Measurements from ENCODE around the gene CD6.

CD6 gene

DNA sequence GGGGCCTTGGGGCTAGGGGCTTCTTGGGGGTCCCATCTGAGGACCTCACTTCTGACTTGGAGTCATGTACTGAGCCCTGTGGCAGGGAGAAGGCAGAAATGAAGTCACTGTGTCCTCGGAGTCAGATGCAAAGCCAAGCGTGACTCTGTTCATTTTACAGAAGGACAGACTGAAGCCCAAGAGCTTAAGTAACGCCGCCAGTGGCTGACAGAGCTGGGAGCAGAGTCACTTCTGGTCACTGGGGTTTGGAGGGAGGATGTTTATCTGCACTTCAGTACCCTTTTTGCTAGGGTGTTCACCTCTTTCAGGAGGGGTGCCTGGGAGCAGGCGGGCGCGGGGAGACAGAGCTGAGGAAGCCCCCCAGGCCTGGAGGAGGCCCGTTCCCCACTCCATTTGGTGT, 10.7 kb downstream of the CD6 start:
- in situ Hi-C loops (cut with HindIII; ENCODE audit: low sequenced_read_pairs): no loop called here

DNA sequence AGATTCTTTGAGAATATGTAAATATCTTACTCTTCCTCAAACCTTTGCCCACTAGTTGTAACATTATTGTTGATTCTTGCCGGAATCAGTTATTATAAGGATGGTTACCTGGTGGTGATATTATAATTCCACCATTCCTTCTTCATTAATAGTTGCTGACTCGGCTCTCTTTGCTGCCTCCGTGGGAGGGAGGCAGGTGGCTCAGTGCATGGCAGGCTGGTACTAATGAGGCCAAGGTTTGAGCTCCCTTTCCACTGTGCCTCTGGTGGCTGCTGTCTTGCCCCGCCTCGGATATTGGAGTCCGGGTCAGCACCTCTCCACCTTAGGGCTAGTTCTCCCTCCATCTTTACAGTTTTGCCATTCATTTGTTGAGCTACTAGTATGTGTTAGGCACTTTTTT, 12.7 kb downstream of the CD6 start:
- in situ Hi-C loops (cut with HindIII; ENCODE audit: low sequenced_read_pairs): no loop called here

DNA sequence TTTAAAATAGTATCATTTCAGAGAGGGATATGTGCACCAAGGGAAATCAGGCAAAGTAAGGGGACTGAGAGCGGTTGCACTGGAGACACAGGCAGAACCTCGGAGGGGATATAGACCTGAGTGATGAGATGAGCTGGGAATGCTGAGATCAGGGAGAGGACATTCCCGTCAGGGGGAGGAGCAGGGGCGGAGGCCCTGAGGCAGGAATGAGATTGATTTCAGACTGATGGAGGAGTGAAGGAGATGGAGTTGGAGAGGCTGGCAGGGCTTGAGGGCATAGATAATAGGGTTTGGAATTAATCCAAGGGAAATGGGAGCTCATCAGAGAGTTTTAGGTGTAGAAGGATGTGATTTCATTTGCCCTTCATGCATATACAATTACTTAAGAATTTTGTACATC, 13.2 kb downstream of the CD6 start:
- in situ Hi-C loops (cut with HindIII; ENCODE audit: low sequenced_read_pairs): no loop called here

- in situ Hi-C loops (cut with HindIII; ENCODE audit: low sequenced_read_pairs): no loop called here
Measured at GRCh38 chr11:60985501-60985900, 14.0 kb downstream of the CD6 start.

GRCh38 chr11:60985991-60986915, 14.8 kb downstream of the CD6 start:
- in situ Hi-C loops (cut with HindIII; ENCODE audit: low sequenced_read_pairs): no loop called here

GRCh38 chr11:60987577-60988277, 16.2 kb downstream of the CD6 start:
- in situ Hi-C loops (cut with HindIII; ENCODE audit: low sequenced_read_pairs): no loop called here

DNA sequence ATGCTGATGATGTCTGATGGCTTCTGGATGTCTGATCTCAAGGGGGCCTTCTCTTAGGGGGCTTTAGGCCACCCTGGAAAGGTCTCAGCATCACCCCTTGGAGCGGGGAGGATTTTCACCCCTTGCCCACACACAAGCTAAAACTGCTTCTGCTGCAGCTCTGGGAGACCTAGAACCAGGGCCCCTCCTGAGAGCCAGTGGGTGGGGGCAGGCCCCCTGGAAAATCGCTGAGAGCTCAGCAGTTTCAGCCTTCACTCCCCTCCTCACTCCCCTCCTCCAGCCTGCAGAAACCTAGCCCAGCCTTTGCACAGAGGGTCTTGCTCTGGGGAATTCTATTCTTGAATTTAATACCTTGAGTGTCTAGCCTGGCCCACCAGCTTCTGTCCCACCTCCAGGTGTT, 17.2 kb downstream of the CD6 start:
- in situ Hi-C loops (cut with HindIII; ENCODE audit: low sequenced_read_pairs): no loop called here

DNA sequence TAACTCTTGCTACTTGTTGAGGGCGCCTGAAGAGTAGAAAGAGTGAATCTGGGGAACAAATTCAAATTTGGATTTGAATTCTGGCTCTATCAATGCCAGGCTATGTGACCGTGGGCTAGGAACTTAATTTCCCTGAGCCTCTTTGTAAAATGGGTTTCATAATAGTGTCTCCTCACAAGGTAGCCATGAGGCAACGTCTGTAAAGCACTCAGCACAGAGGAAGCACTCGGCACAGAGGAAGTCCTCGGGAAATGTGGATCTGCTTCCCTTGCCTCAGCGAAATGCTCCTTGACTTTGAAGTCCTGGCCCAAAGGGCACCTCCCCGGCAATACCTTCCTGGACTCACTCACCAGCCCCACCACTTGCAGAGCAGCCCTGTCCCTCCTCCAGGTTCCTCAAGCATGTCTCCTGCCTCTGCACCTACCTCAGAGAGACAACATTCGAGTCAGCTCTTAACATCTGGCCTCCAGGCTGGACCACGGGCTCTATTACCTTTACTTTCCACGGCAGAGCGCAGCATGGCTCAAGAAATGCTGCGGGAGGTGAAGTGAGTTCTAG, 17.7 kb downstream of the CD6 start:
- in situ Hi-C loops (cut with HindIII; ENCODE audit: low sequenced_read_pairs): no loop called here

- in situ Hi-C loops (cut with HindIII; ENCODE audit: low sequenced_read_pairs): no loop called here
Measured at GRCh38 chr11:60991457-60991856, 20.0 kb downstream of the CD6 start.

DNA sequence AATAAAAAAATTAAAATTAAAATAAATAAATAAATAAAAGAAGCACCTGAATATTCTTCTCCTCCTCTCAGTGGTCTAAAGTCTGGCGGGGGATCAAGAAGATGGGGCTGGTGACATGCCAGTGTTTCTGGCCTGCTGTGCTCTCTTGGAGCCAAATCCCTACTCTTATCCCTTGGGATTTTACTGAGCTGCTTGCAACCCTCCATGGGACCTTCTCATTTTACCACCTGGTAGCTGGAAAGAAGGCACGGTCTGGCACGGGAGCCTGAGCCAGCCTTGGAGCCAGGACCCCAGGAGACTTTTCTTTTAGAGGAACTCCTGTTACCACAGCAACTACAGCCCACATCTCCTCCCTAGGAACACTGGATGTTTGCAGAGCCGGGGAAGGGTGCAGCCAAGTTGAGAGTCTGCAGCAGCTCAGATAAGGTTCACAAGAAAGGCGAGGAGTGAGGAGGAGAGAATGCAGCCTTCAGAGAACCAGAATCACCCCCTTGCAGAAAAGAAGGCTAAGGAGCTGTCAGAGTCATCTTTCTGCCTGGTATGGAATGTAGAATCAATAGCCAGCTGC, 21.4 kb downstream of the CD6 start:
- in situ Hi-C loops (cut with HindIII; ENCODE audit: low sequenced_read_pairs): no loop called here

- in situ Hi-C loops (cut with HindIII; ENCODE audit: low sequenced_read_pairs): no loop called here
Measured at GRCh38 chr11:60993615-60994014, 22.1 kb downstream of the CD6 start.

DNA sequence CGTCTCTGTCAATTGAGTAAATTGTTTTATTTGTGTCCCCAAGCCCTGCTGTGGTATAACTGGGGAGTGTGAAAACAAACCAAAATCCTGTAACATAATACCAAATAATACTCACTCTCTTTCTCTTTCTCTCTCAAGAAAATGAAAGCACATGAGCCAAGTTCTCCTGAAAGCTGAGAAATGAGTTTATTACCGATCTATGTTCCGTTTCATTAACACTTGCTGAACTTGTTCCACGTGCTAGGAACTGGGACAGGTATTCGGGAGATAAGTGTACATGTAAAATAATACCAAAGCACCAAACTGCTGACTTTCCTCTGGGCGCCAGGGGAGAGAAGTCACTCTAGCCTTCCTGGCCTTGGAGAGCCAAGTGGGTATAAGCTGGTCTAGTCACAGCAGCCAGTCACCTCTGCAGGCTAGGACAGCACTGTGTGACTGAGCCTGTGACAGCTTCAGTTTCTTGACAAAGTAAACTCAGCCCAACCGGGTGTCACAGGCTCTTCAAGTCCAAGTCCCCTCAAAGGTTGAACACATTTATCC, 23.1 kb downstream of the CD6 start:
- in situ Hi-C loops (cut with HindIII; ENCODE audit: low sequenced_read_pairs): no loop called here

- in situ Hi-C loops (cut with HindIII; ENCODE audit: low sequenced_read_pairs): no loop called here
Measured at GRCh38 chr11:60995798-60996197, 24.3 kb downstream of the CD6 start.

GRCh38 chr11:60996381-60997138, 25.1 kb downstream of the CD6 start:
- in situ Hi-C loops (cut with HindIII; ENCODE audit: low sequenced_read_pairs): no loop called here

DNA sequence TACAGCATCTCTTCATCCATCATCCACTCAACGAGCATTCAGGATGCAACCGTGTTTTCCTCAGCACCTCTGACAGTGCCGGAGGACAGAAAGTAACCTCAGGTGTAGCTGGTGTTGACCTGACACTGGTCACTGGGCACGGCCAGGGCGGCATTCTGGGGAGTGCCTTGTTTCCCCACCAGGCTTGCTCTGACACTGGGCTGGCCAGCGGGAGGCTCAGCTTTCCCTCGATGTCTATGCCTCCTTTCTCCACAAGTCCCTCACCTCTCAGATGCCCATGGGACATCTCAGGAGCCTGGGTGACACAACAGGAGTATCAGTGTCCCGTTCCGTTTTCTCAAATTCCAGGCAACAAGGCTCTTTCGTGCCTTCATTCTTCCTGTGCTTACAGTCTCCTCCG, 28.9 kb downstream of the CD6 start:
- in situ Hi-C loops (cut with HindIII; ENCODE audit: low sequenced_read_pairs): no loop called here

- in situ Hi-C loops (cut with HindIII; ENCODE audit: low sequenced_read_pairs): no loop called here
Measured at GRCh38 chr11:61001931-61002330, 30.5 kb downstream of the CD6 start.

DNA sequence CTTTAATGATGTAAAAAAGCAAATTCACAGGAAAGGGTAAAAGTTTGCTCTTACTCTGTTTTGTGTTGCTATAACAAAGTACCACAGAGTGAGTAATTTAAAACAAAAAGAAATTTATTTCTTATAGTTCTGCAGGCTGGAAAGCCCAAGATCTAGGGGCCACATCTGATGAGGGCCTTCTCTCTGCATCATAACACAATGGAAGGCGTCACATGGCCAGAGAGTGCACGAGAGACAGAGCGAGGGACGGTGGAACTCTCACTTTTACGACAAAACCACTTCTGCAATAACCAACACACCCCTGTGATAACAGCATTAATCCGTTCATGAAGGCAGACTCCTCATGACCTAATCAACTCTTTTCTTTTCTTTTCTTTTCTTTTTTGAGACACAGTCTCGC, 31.1 kb downstream of the CD6 start:
- in situ Hi-C loops (cut with HindIII; ENCODE audit: low sequenced_read_pairs): no loop called here

DNA sequence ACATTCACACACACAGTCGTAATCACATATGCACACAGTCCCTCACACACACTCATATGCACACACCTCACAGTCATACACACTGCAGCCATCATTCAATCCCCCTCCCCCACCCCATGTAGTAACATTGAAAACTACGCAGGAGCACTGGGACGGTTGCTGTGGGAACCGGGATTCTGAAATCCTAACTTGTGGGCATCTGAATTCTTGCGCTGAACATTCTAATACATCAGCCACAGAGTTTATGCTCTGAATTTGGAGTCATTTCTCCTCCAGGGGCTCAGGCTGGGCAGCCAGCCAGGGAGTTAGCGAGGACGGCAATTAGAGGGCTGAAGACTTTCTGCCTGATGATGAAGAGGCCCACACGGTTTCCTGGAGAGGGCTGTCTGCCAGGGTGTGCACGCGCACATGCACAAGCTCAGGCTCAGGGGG, 32.7 kb downstream of the CD6 start:
- in situ Hi-C loops (cut with HindIII; ENCODE audit: low sequenced_read_pairs): no loop called here

DNA sequence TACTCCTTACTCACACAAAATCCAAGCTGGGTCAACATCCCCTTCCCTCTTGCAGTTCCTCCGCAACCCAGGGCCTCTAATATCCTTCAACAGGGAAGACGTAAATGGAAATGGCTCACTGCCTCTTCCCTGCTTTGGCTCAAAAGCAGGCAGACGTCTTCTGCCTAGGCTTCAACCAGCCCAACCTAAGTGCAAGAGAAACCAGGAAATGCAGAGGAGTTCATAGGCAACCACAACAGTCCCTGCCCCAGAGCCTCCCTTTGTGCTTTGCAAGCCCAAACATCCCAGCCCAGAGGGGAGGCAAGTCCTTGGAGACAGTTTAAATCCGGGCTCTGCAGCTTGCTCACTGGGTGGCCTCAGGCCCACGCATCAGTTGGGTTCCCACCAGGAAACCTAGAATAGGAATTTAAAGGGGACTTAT, 33.3 kb downstream of the CD6 start:
- in situ Hi-C loops (cut with HindIII; ENCODE audit: low sequenced_read_pairs): no loop called here

- in situ Hi-C loops (cut with HindIII; ENCODE audit: low sequenced_read_pairs): no loop called here
Measured at GRCh38 chr11:61007383-61007955, 36.0 kb downstream of the CD6 start.

Data from DLD1 (cell line).